Heart right ventricle (tissue), 16 donors: ENCODE measurements around the gene CCDC85A. TPM values are rescaled to one million over a fixed set of nuclear protein-coding genes. Genes with fewer than 3 reads are reported as not detected.

Experiments
- ATAC-seq, 8 donors: fragments of 200-7000 bp; cut with Tn5 transposase; one replicate each; pipeline ENCODE4 v1.9.1; 2020; ENCODE audit warnings: mild to moderate bottlenecking in 8 of 8, moderate library complexity in 8 of 8, moderate number of reproducible peaks in 1 of 8
- DNase-seq, 2 donors: peaks; one replicate each; pipeline ENCODE4 v3.0.0-alpha.2; 2020
- H3K27ac ChIP-seq, 10 donors: fragments of 200-600 bp; sonication (generic) in 2 of 10; one replicate each; pipeline versions ENCODE4 v1.5.0 to v1.8.0; 2020 to 2022; ENCODE audit warnings: mild to moderate bottlenecking in 3 of 10
- H3K27me3 ChIP-seq, 7 donors: fragments of 200-600 bp; one replicate each; pipeline ENCODE4 v1.8.0; 2021 to 2022; ENCODE audit warnings: mild to moderate bottlenecking in 2 of 7
- H3K36me3 ChIP-seq, 9 donors: fragments of 200-600 bp; sonication (generic) in 1 of 9; one replicate each; pipeline versions ENCODE4 v1.5.0 to v1.8.0; 2020 to 2022; ENCODE audit warnings: mild to moderate bottlenecking in 2 of 9
- H3K4me1 ChIP-seq, 9 donors: fragments of 200-600 bp; sonication (generic) in 1 of 9; one replicate each; pipeline versions ENCODE4 v1.5.0 to v1.8.0; 2020 to 2022; ENCODE audit warnings: mild to moderate bottlenecking in 4 of 9
- H3K4me3 ChIP-seq, 10 donors: fragments of 200-600 bp; sonication (generic) in 2 of 10; one replicate each; pipeline versions ENCODE4 v1.5.0 to v1.8.0; 2020 to 2022; ENCODE audit warnings: mild to moderate bottlenecking in 7 of 10, moderate library complexity in 2 of 10
- H3K9me3 ChIP-seq, 11 donors: fragments of 200-600 bp in 10 of 11; sonication (generic) in 2 of 11; one replicate each; pipeline versions ENCODE4 v1.5.0 to v1.8.0; 2013 to 2022; ENCODE audit warnings: mild to moderate bottlenecking in 2 of 11, control low read depth in 1 of 11, moderate library complexity in 1 of 11
- WGBS, 2 donors: extraction: QIAGEN DNeasy Blood & Tissue Kit; methylation state at CpG; one replicate each; pipeline ENCODE4 v1.1.7; 2013; ENCODE audit warnings: inconsistent platforms in 1 of 2; 5-methylcytosine and 5-hydroxymethylcytosine counted together
- intact Hi-C, 10 donors: fragments of 100-400 bp; cut with DNase I; formaldehyde crosslinking; loops; one replicate each; pipeline versions ENCODE4 v1.11.1 to v1.14.2; 2022
- polyA plus RNA-seq, 2 donors: library from polyadenylated mRNA; stranded (reverse); fragments of 200-250 nt; gene quantifications; one replicate each; pipeline ENCODE4 v1.2.3, GENCODE V29; 2013
- total RNA-seq, 10 donors: library from RNA; stranded (reverse); fragmentation: NEBNext Ultra II Directional in 3 of 10; extraction: Animal tissue kit (Norgen Biotek cat#: 25700) in 3 of 10; gene quantifications; one replicate each; pipeline versions ENCODE4 v1.2.1 to v1.2.4, GENCODE V29; 2021 to 2023
- TF ChIP-seq, protein P1 (sequence below), 9 donors: fragments of 200-600 bp; sonication (generic) in 2 of 9; IDR thresholded peaks; one replicate each; pipeline versions ENCODE4 v1.5.0 to v1.8.0; 2021 to 2022; ENCODE audit warnings: antibody characterized with exemption in 9 of 9, mild to moderate bottlenecking in 5 of 9, moderate library complexity in 1 of 9
- donor health status: Arrhythmogenic right ventricular cardiomyopathy.
- donor health status: ischemic (EF 13 %, LVEDD 7.1; RV severe dilation, severe dysfunction).
- donor health status: healthy with polysubstance abuse.
- donor health status: DM: no; HTN: yes; CAD: no.
- donor health status: DM: no; HTN: no; CAD: no.
- donor health status: ischemic (EF 25% LVEDD 6.9; RV normal size, moderate dysfunction).
- donor health status: ischemic (EF 25% LVEDD 5.7; RV mildly dilated, moderate dysfunction).
- donor health status: healthy.
- donor health status: DM: yes; HTN: yes; CAD: no.
- donor health status: Ischemic cardiomyopathy.
- donor health status: ischemic (EF 35%, LVEDD 5.7; RV mildly dilated, moderate dysfunction).
- donor health status: nonischemic (EF 11% LVEDD 7.7; RV severe dilation, severe dysfunction).
- donor health status: DM: yes; HTN: yes; CAD: no.
- donor health status: PGD.
- donor health status: ischemic (EF 29% LVEDD 5.4; RV normal size, mild dysfunction).
- donor health status: nonischemic (EF 23%, LVEDD 6.1; RV moderate dilation, normal function).

The CCDC85A gene
- total and polyA plus RNA-seq, 12 donors, result 1.5 to 8.5 (median 3.5) TPM

GRCh38 chr2:56240210-56240609 lies 56.4 kb downstream of the CCDC85A start:
- ATAC-seq (no peak), DNase-seq (no peak)
- Histone ChIP-seq H3K36me3 (no peaks in the 10 kb centered on the region), H3K4me1 (no peaks in the 10 kb centered on the region), H3K27me3 (no peaks in the 10 kb centered on the region), H3K9me3 (peaks cover 0 to 40% (median 3%) of the 10 kb centered on the region in 11 donors), H3K27ac (no peak overlapping the region), H3K4me3 (no peak overlapping the region)
- 94% methylated on average over 5 of the region's 5 CpGs for WGBS, 2 donors
- TF ChIP-seq, protein P1, sequence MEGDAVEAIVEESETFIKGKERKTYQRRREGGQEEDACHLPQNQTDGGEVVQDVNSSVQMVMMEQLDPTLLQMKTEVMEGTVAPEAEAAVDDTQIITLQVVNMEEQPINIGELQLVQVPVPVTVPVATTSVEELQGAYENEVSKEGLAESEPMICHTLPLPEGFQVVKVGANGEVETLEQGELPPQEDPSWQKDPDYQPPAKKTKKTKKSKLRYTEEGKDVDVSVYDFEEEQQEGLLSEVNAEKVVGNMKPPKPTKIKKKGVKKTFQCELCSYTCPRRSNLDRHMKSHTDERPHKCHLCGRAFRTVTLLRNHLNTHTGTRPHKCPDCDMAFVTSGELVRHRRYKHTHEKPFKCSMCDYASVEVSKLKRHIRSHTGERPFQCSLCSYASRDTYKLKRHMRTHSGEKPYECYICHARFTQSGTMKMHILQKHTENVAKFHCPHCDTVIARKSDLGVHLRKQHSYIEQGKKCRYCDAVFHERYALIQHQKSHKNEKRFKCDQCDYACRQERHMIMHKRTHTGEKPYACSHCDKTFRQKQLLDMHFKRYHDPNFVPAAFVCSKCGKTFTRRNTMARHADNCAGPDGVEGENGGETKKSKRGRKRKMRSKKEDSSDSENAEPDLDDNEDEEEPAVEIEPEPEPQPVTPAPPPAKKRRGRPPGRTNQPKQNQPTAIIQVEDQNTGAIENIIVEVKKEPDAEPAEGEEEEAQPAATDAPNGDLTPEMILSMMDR (IDR thresholded peaks at IDR 0.05), result no peak
- intact Hi-C loops, result no loop called here

DNA sequence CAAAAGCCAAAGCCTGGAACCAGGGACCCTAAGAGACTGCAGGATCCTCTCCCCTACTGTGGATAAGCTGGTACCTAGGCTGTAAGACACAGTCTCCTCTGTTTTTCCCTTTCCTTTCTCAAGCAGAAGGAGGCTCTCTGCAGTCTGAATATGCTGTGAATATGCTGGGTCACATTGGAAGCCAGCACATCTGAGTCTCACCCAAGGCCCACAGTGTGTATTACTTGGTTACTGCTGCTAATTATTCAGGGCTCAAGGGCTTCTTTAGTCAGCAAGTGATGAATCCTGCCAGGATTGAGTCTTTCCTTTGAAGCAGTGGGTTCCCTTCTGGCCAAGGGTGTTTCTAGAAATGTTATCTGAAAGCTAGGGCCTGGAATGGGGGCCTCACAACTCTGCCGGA lies 60.7 kb downstream of the CCDC85A start:
- Histone ChIP-seq H3K27ac (no peak overlapping the region), H3K9me3 (peaks cover 0 to 40% (median 3%) of the 10 kb centered on the region in 11 donors), H3K36me3 (no peaks in the 10 kb centered on the region), H3K4me3 (no peak overlapping the region), H3K27me3 (no peaks in the 10 kb centered on the region), H3K4me1 (peaks cover 3 to 21% (median 6%) of the 10 kb centered on the region in 9 donors)
- TF ChIP-seq, protein P1 (IDR thresholded peaks at IDR 0.05), result no peak
- ATAC-seq (no peak), DNase-seq (no peak)
- intact Hi-C loops, result no loop called here
- WGBS, 2 donors, result 0 to 76% methylated on average over 1 of the region's 1 CpG

DNA sequence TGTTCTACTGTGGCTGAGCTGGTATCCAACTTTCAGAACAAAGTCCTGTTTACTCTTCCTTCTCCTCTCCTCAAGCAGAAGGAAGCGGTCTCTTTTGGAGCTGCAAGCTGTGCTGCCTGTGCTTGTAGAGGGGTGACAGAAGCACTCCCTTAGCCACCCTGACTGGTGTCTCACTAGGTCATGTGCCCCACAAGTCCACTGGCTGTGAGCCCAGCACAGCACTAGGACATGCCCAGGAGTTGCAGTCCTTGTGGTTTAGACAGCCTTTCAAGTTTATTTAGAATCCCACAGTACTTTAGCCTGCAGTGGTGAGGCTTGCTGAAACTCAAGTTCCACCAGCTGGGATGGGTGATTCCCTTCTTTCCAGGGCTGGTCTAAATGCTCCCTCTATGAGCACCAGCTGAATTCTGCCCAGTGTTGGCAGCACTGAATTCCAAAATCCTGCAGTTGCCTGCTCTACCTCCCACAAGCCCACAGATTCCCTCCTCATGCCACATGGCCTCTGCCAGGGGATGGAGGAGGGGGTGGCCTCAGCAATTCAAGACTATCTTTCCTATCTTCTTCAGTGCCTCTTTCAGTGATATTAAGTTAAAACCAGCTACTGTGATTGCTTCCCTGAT lies 61.2 kb downstream of the CCDC85A start:
- intact Hi-C loops, result no loop called here
- DNase-seq (peak in 1 of 2 donors; percentile 9), ATAC-seq (no peak)
- Histone ChIP-seq H3K36me3 (no peaks in the 10 kb centered on the region), H3K4me1 (peaks cover 3 to 26% (median 11%) of the 10 kb centered on the region in 9 donors), H3K27ac (no peak overlapping the region), H3K9me3 (peaks cover 0 to 38% (median 3%) of the 10 kb centered on the region in 11 donors), H3K27me3 (no peaks in the 10 kb centered on the region), H3K4me3 (no peak overlapping the region)
- TF ChIP-seq, protein P1 (IDR thresholded peaks at IDR 0.05), result no peak
- WGBS, 2 donors, result 97 to 100% methylated on average over 1 of the region's 1 CpG

GRCh38 chr2:56248965-56249742 lies 65.4 kb downstream of the CCDC85A start:
- Histone ChIP-seq H3K27me3 (no peaks in the 10 kb centered on the region), H3K27ac (peak overlapping the region in 1 of 10 donors; percentile 56), H3K9me3 (peaks cover 0 to 5% (median 0%) of the 10 kb centered on the region in 11 donors), H3K36me3 (no peaks in the 10 kb centered on the region), H3K4me1 (peaks cover 3 to 40% (median 14%) of the 10 kb centered on the region in 9 donors), H3K4me3 (no peak overlapping the region)
- TF ChIP-seq, protein P1 (IDR thresholded peaks at IDR 0.05), result no peak
- ATAC-seq (peak in 5 of 8 donors; percentile 51 to 71 (median 65)), DNase-seq (no peak)
- WGBS, 2 donors, result 53 to 65% methylated on average over 5 of the region's 5 CpGs
- intact Hi-C loops, result no loop called here
